ENCODE measurements around the gene HES1. TPM values are rescaled to one million over a fixed set of nuclear protein-coding genes. Genes with fewer than 3 reads are reported as not detected.
"Not testable (repeated sequence)": the region's sequence is repeated elsewhere in the genome, so short reads cannot be mapped to it uniquely, and the experiment has no call there.

HES1 gene
- total RNA-seq, 3 donors from 2014 or later, result 60.9 to 116 (median 99.0) TPM

GRCh38 chr3:194148383-194148782, 12.4 kb downstream of the HES1 start:
- Histone ChIP-seq H3K4me1 (ENCODE audit: low read depth) (peaks cover 11% of the 10 kb centered on the region), H3K4me3 (no peak overlapping the region), H3K36me3 (ENCODE audit: low read depth) (no peaks in the 10 kb centered on the region), H3K9me3 (no peaks in the 10 kb centered on the region)
- intact Hi-C loops (cut with DNase I, micrococcal nuclease), result no loop called here
- ATAC-seq, result peak; percentile 46
- peak in 1 of 3 donors; percentile 63 for DNase-seq
- no peak for TF ChIP-seq CTCF (IDR thresholded peaks at IDR 0.05)

- peak; percentile 95 for ATAC-seq
- DNase-seq, result no peak
- no peak for TF ChIP-seq CTCF (IDR thresholded peaks at IDR 0.05)
- H3K4me3 ChIP-seq, result no peak overlapping the region
- no peaks in the 10 kb centered on the region for H3K36me3 ChIP-seq (ENCODE audit: low read depth)
- intact Hi-C loops (cut with DNase I, micrococcal nuclease), result no loop called here
- peaks cover 11% of the 10 kb centered on the region for H3K4me1 ChIP-seq (ENCODE audit: low read depth)
- no peaks in the 10 kb centered on the region for H3K9me3 ChIP-seq
Measured at GRCh38 chr3:194150252-194150934, 14.4 kb downstream of the HES1 start.

GRCh38 chr3:194150935-194151302, 15.0 kb downstream of the HES1 start:
- H3K36me3 ChIP-seq (ENCODE audit: low read depth); ATAC-seq; H3K9me3 ChIP-seq; intact Hi-C loops (cut with DNase I, micrococcal nuclease); H3K4me3 ChIP-seq; DNase-seq: not testable (repeated sequence)
- peaks cover 11% of the 10 kb centered on the region for H3K4me1 ChIP-seq (ENCODE audit: low read depth)

GRCh38 chr3:194154346-194154745, 18.4 kb downstream of the HES1 start:
- TF ChIP-seq CTCF (IDR thresholded peaks at IDR 0.05), result no peak
- intact Hi-C loops (cut with DNase I, micrococcal nuclease), result no loop called here
- no peak for ATAC-seq
- no peak for DNase-seq
- Histone ChIP-seq H3K9me3 (no peaks in the 10 kb centered on the region), H3K36me3 (ENCODE audit: low read depth) (no peaks in the 10 kb centered on the region), H3K4me1 (ENCODE audit: low read depth) (peaks cover 7% of the 10 kb centered on the region), H3K4me3 (no peak overlapping the region)

GRCh38 chr3:194156095-194156494, 20.1 kb downstream of the HES1 start:
- ATAC-seq (no peak), DNase-seq (no peak)
- H3K4me3 ChIP-seq, result no peak overlapping the region
- intact Hi-C loops (cut with DNase I, micrococcal nuclease), result no loop called here
- H3K4me1 ChIP-seq (ENCODE audit: low read depth), result peaks cover 5% of the 10 kb centered on the region
- TF ChIP-seq CTCF (IDR thresholded peaks at IDR 0.05), result no peak
- H3K36me3 ChIP-seq (ENCODE audit: low read depth), result no peaks in the 10 kb centered on the region
- H3K9me3 ChIP-seq, result no peaks in the 10 kb centered on the region

- DNase-seq, result no peak
- ATAC-seq, result peak; percentile 80
- intact Hi-C loops (cut with DNase I, micrococcal nuclease), result no loop called here
Measured at GRCh38 chr3:194158942-194159439, 23.0 kb downstream of the HES1 start.

More at GRCh38 chr3:194158942-194159439, 23.0 kb downstream of the HES1 start:
- Histone ChIP-seq H3K9me3 (no peaks in the 10 kb centered on the region), H3K4me3 (no peak overlapping the region), H3K4me1 (ENCODE audit: low read depth) (peaks cover 13% of the 10 kb centered on the region), H3K36me3 (ENCODE audit: low read depth) (no peaks in the 10 kb centered on the region)
- TF ChIP-seq CTCF (IDR thresholded peaks at IDR 0.05), result no peak

Measured in mucosa of descending colon (tissue), 3 donors.